Prostate gland (tissue), 2 donors: Measurements from ENCODE around the gene NAA38. TPM values are rescaled to one million over a fixed set of nuclear protein-coding genes. Genes with fewer than 3 reads are reported as not detected.

Experiments
- DNase-seq: peaks from one replicate; pipeline ENCODE4 v3.0.0-alpha.2; 2019; ENCODE audit warnings: low spot score
- H3K27ac ChIP-seq, 2 donors: fragments of 200-600 bp; sonication (generic); 2 replicates each; pipeline ENCODE4 v1.5.1; 2017 to 2019
- H3K27me3 ChIP-seq: fragments of 200-600 bp; sonication (generic); replicated peaks from 2 replicates; pipeline ENCODE4 v1.5.1; 2019; ENCODE audit not compliant: insufficient read depth
- H3K36me3 ChIP-seq, 2 donors: fragments of 200-600 bp; sonication (generic); 1 replicate in 1 of 2; 2 replicates in 1 of 2; pipeline versions ENCODE4 v1.5.1 to v1.8.1; 2017 to 2019
- H3K4me1 ChIP-seq: fragments of 200-600 bp; sonication (generic); replicated peaks from 2 replicates; pipeline ENCODE4 v1.5.1; 2019
- H3K4me3 ChIP-seq, 2 donors: fragments of 200-600 bp; sonication (generic); 2 replicates each; pipeline ENCODE4 v1.5.1; 2017 to 2019
- H3K9me3 ChIP-seq: fragments of 200-600 bp; sonication (generic); 2 replicates; pipeline ENCODE4 v1.5.1; 2017
- CTCF ChIP-seq, 4 experiments: fragments of 200-600 bp in 2 of 4; fragments of 450-650 bp in 2 of 4; sonication (generic) in 2 of 4; IDR thresholded peaks; 1 replicate in 3 of 4; 2 replicates in 1 of 4; pipeline ENCODE4 v1.5.1; 2016 to 2019; ENCODE audit warnings: antibody characterized with exemption in 4 of 4, mild to moderate bottlenecking in 2 of 4, moderate library complexity in 2 of 4
- POLR2A ChIP-seq: fragments of 450-650 bp; IDR thresholded peaks from one replicate; pipeline ENCODE4 v1.6.1; 2016; ENCODE audit warnings: antibody characterized with exemption, mild to moderate bottlenecking
- POLR2AphosphoS5 ChIP-seq: sonication (generic); formaldehyde crosslinking; IDR thresholded peaks from one replicate; pipeline ENCODE4 v1.6.1; 2017; ENCODE audit warnings: antibody characterized with exemption
- WGBS: methylation state at CpG from one replicate; pipeline ENCODE4 v1.1.5; 2018; 5-methylcytosine and 5-hydroxymethylcytosine counted together
- intact Hi-C: fragments of 100-400 bp; cut with DNase I; formaldehyde crosslinking; loops from one replicate; pipeline ENCODE4 v1.14.2; 2022
- total RNA-seq, 2 donors: library from RNA; depleted of rRNA; stranded (reverse); fragments of >200 nt; gene quantifications; one replicate each; pipeline ENCODE4 v1.1.0, GENCODE V29; 2016

The NAA38 gene
- total RNA-seq, 2 donors from 2014 or later: 74.6 to 163 TPM

- H3K36me3 ChIP-seq: peaks cover 0 to 10% of the 10 kb centered on the region in 2 donors
- H3K27ac ChIP-seq: peak within 1 kb of the TSS; percentile 80 to 92
- H3K4me3 ChIP-seq: peak within 1 kb of the TSS in 1 of 2 donors; percentile 54
- H3K27me3 ChIP-seq: no peaks in the 10 kb centered on the region
- intact Hi-C loops: no loop called here
- no peak for TF ChIP-seq POLR2AphosphoS5
- TF ChIP-seq CTCF (IDR thresholded peaks at IDR 0.05): no peak
- TF ChIP-seq POLR2A: no peak
- 74% methylated on average over 57 of the region's 57 CpGs for WGBS
- H3K4me1 ChIP-seq: peaks cover 12% of the 10 kb centered on the region
- DNase-seq: no peak
- no peaks in the 10 kb centered on the region for H3K9me3 ChIP-seq
Measured at GRCh38 chr17:7854851-7855659, 2.3 kb downstream of the NAA38 start, which contains the start of gene TMEM88. Gene TMEM88, plus strand, starts transcription at chr17:7855066. Its CDS starts 9 bp downstream, at chr17:7855075.

GRCh38 chr17:7854078-7854777, 3.1 kb downstream of the NAA38 start:
- Histone ChIP-seq H3K9me3 (no peaks in the 10 kb centered on the region), H3K27me3 (no peaks in the 10 kb centered on the region), H3K4me3 (no peak overlapping the region), H3K36me3 (peaks cover 0 to 14% of the 10 kb centered on the region in 2 donors), H3K27ac (peak overlapping the region in 1 of 2 donors; percentile 92), H3K4me1 (peaks cover 12% of the 10 kb centered on the region)
- intact Hi-C loops: no loop called here
- DNase-seq: no peak
- no peak for TF ChIP-seq CTCF (IDR thresholded peaks at IDR 0.05)
- no peak for TF ChIP-seq POLR2AphosphoS5
- TF ChIP-seq POLR2A: no peak
- WGBS: 75% methylated on average over 31 of the region's 31 CpGs

GRCh38 chr17:7853691-7854038, 3.7 kb downstream of the NAA38 start:
- Histone ChIP-seq H3K27me3 (no peaks in the 10 kb centered on the region), H3K4me3 (no peak overlapping the region), H3K4me1 (peaks cover 9% of the 10 kb centered on the region), H3K27ac (no peak overlapping the region), H3K9me3 (no peaks in the 10 kb centered on the region), H3K36me3 (peaks cover 4 to 19% of the 10 kb centered on the region in 2 donors)
- no peak for DNase-seq
- TF ChIP-seq POLR2AphosphoS5 (no peak), POLR2A (no peak), CTCF (IDR thresholded peaks at IDR 0.05) (no peak)
- intact Hi-C loops: loop anchor here (2.0 kb wide), 1 partner anchor 111 kb away; no protein-coding TSS in a partner anchor
- 81% methylated on average over 21 of the region's 21 CpGs for WGBS

- H3K4me3 ChIP-seq: no peak overlapping the region
- H3K27me3 ChIP-seq: no peaks in the 10 kb centered on the region
- 72% methylated on average over 51 of the region's 51 CpGs for WGBS
- H3K27ac ChIP-seq: no peak overlapping the region
- TF ChIP-seq POLR2AphosphoS5: no peak
- TF ChIP-seq POLR2A: no peak
- no peak for TF ChIP-seq CTCF (IDR thresholded peaks at IDR 0.05)
- intact Hi-C loops: loop anchor here (2.0 kb wide), 1 partner anchor 110 kb away; no protein-coding TSS in a partner anchor
- H3K9me3 ChIP-seq: no peaks in the 10 kb centered on the region
- H3K4me1 ChIP-seq: peaks cover 5% of the 10 kb centered on the region
- DNase-seq: no peak
- H3K36me3 ChIP-seq: peaks cover 7 to 25% of the 10 kb centered on the region in 2 donors
Measured at GRCh38 chr17:7852919-7853690, 4.3 kb downstream of the NAA38 start.
